Ascending aorta (tissue), 2 donors: ENCODE measurements around the gene EIF5. TPM values are rescaled to one million over a fixed set of nuclear protein-coding genes. Genes with fewer than 3 reads are reported as not detected.

Source experiments
- DNase-seq, 2 donors: peaks; one replicate each; pipeline ENCODE4 v3.0.0-alpha.2; 2019; ENCODE audit warnings: low spot score in 2 of 2
- H3K27ac ChIP-seq, 2 donors: fragments of 200-600 bp; sonication (generic); one replicate each; pipeline ENCODE4 v1.5.1; 2016 to 2017; ENCODE audit warnings: mild to moderate bottlenecking in 1 of 2
- H3K27me3 ChIP-seq: fragments of 200-600 bp; sonication (generic); one replicate; pipeline ENCODE4 v1.5.1; 2017
- H3K36me3 ChIP-seq, 2 donors: fragments of 200-600 bp; sonication (generic); one replicate each; pipeline ENCODE4 v1.5.1; 2016
- H3K4me1 ChIP-seq, 2 donors: fragments of 200-600 bp; sonication (generic); one replicate each; pipeline ENCODE4 v1.5.1; 2016 to 2017; ENCODE audit warnings: mild to moderate bottlenecking in 1 of 2
- H3K4me3 ChIP-seq, 2 donors: fragments of 200-600 bp; sonication (generic); one replicate each; pipeline ENCODE4 v1.5.1; 2016 to 2017; ENCODE audit warnings: mild to moderate bottlenecking in 1 of 2
- H3K9me3 ChIP-seq, 2 donors: fragments of 200-600 bp; sonication (generic); one replicate each; pipeline ENCODE4 v1.5.1; 2016
- CTCF ChIP-seq, 3 experiments: fragments of 200-600 bp in 2 of 3; fragments of 450-650 bp in 1 of 3; sonication (generic) in 2 of 3; IDR thresholded peaks; one replicate each; pipeline ENCODE4 v1.5.1; 2016 to 2019; ENCODE audit warnings: antibody characterized with exemption in 3 of 3, mild to moderate bottlenecking in 1 of 3, moderate library complexity in 1 of 3
- intact Hi-C: fragments of 100-400 bp; cut with DNase I; formaldehyde crosslinking; loops from one replicate; pipeline ENCODE4 v1.15.1; 2023
- total RNA-seq: library from RNA; depleted of rRNA; stranded (reverse); fragments of >200 nt; gene quantifications from one replicate; pipeline ENCODE4 v1.1.0, GENCODE V29; 2016

The EIF5 gene
- total RNA-seq, 1 donor from 2014 or later: 85.5 TPM

- Histone ChIP-seq H3K4me1 (no peaks in the 10 kb centered on the region), H3K9me3 (no peaks in the 10 kb centered on the region), H3K4me3 (no peak overlapping the region), H3K27ac (no peak overlapping the region), H3K36me3 (peaks cover 17 to 27% of the 10 kb centered on the region in 2 donors), H3K27me3 (no peaks in the 10 kb centered on the region)
- TF ChIP-seq CTCF (IDR thresholded peaks at IDR 0.05): no peak
- intact Hi-C loops: no loop called here
- DNase-seq: no peak
Observed at GRCh38 chr14:103347091-103347815, 13.2 kb downstream of the EIF5 start.

GRCh38 chr14:103348154-103348553, 14.1 kb downstream of the EIF5 start:
- Histone ChIP-seq H3K27me3 (no peaks in the 10 kb centered on the region), H3K27ac (no peak overlapping the region), H3K36me3 (peaks cover 13 to 18% of the 10 kb centered on the region in 2 donors), H3K9me3 (no peaks in the 10 kb centered on the region), H3K4me1 (no peaks in the 10 kb centered on the region), H3K4me3 (no peak overlapping the region)
- no peak for DNase-seq
- intact Hi-C loops: no loop called here
- TF ChIP-seq CTCF (IDR thresholded peaks at IDR 0.05): no peak

DNA sequence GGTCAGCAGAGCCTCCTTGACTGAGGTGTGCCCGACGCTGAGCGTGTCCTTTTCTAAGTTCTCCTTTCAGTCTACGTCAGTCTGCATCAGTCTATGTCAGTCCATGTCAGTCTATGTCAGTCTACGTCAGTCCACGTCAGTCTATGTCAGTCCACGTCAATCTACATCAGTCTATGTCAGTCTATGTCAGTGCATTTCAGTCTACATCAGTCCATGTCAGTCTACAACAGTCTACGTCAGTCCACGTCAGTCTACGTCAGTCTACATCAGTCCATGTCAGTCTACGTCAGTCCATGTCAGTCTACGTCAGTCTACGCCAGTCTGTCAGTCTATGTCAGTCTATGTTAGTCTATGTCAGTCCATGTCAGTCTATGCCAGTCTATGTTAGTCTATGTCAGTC, 15.9 kb downstream of the EIF5 start:
- no peaks in the 10 kb centered on the region for H3K27me3 ChIP-seq
- no peak overlapping the region for H3K27ac ChIP-seq
- no peaks in the 10 kb centered on the region for H3K36me3 ChIP-seq
- no peak overlapping the region for H3K4me3 ChIP-seq
- H3K9me3 ChIP-seq: no peaks in the 10 kb centered on the region
- TF ChIP-seq CTCF (IDR thresholded peaks at IDR 0.05): no peak
- intact Hi-C loops: no loop called here
- no peaks in the 10 kb centered on the region for H3K4me1 ChIP-seq
- no peak for DNase-seq

GRCh38 chr14:103353362-103353761, 19.3 kb downstream of the EIF5 start:
- no peaks in the 10 kb centered on the region for H3K9me3 ChIP-seq
- TF ChIP-seq CTCF (IDR thresholded peaks at IDR 0.05): no peak
- DNase-seq: no peak
- intact Hi-C loops: no loop called here
- H3K27me3 ChIP-seq: no peaks in the 10 kb centered on the region
- no peaks in the 10 kb centered on the region for H3K4me1 ChIP-seq
- H3K36me3 ChIP-seq: no peaks in the 10 kb centered on the region
- no peak overlapping the region for H3K4me3 ChIP-seq
- no peak overlapping the region for H3K27ac ChIP-seq

DNA sequence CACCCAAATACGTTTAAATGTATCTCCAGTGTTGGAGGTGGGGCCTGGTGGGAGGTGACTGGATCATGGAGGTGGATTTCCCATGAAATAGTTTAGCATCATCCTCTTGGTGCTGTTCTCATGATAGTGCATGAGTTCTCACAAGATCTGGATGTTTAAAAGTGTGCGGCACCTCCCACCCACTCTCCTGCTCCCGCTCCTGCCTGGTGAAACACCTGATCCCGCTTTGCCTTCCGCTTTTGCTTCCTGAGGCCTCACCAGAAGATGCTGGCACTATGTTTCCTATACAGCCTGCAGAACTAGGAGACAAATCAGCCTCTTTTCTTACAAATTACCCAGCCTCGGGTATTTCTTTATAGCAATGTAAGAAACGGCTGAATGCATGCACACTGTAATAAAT, 20.1 kb downstream of the EIF5 start:
- no peak overlapping the region for H3K4me3 ChIP-seq
- no peak overlapping the region for H3K27ac ChIP-seq
- TF ChIP-seq CTCF (IDR thresholded peaks at IDR 0.05): no peak
- H3K9me3 ChIP-seq: no peaks in the 10 kb centered on the region
- H3K4me1 ChIP-seq: no peaks in the 10 kb centered on the region
- no peaks in the 10 kb centered on the region for H3K36me3 ChIP-seq
- DNase-seq: no peak
- intact Hi-C loops: no loop called here
- H3K27me3 ChIP-seq: no peaks in the 10 kb centered on the region
